HTR-8/SVneo (cell line): ENCODE data around the gene NSF.
"Not testable (repeated sequence)": the region's sequence is repeated elsewhere in the genome, so short reads cannot be mapped to it uniquely, and the experiment has no call there.

Experiments used
- DNase-seq: peaks from one replicate; pipeline ENCODE4 v3.0.0; 2011; ENCODE audit warnings: low spot score, mixed read lengths; ENCODE audit not compliant: insufficient read length
- FAIRE-seq: peaks from 2 replicates; lab custom pipeline; 2011; peaks lifted over from hg19 to GRCh38; lab: Jason Lieb, UNC

NSF gene

GRCh38 chr17:46791531-46791930 lies 201.1 kb downstream of the NSF start:
- DNase-seq (no peak), FAIRE-seq (no peak)

GRCh38 chr17:46792071-46792470 lies 201.6 kb downstream of the NSF start:
- DNase-seq (no peak), FAIRE-seq (no peak)

GRCh38 chr17:46793023-46793422 lies 202.6 kb downstream of the NSF start:
- not testable (repeated sequence) for FAIRE-seq, DNase-seq

GRCh38 chr17:46793541-46793940 lies 203.1 kb downstream of the NSF start:
- peak; percentile 4 for FAIRE-seq
- DNase-seq, result no peak

GRCh38 chr17:46794318-46794717 lies 203.8 kb downstream of the NSF start:
- DNase-seq (no peak), FAIRE-seq (no peak)

- no peak for DNase-seq
- FAIRE-seq, result no peak
Observed at GRCh38 chr17:46795379-46795952, 205.0 kb downstream of the NSF start.

GRCh38 chr17:46796084-46796483 lies 205.6 kb downstream of the NSF start:
- DNase-seq, result no peak
- FAIRE-seq, result no peak

- FAIRE-seq, result no peak
Observed at GRCh38 chr17:46796524-46796923, 206.1 kb downstream of the NSF start.

GRCh38 chr17:46796956-46797530 lies 206.6 kb downstream of the NSF start:
- DNase-seq, result no peak
- no peak for FAIRE-seq

More at GRCh38 chr17:46796524-46796923, 206.1 kb downstream of the NSF start:
- DNase-seq, result no peak

GRCh38 chr17:46800573-46800972 lies 210.1 kb downstream of the NSF start:
- DNase-seq, result no peak
- FAIRE-seq, result peak; percentile 78

- DNase-seq, result no peak
- FAIRE-seq, result no peak
Observed at GRCh38 chr17:46802800-46803199, 212.3 kb downstream of the NSF start.

- no peak for DNase-seq
- FAIRE-seq, result no peak
Observed at GRCh38 chr17:46803544-46803943, 213.1 kb downstream of the NSF start.

- DNase-seq (no peak), FAIRE-seq (no peak)
Observed at GRCh38 chr17:46805771-46806170, 215.3 kb downstream of the NSF start.
